ENCODE results near the gene PLB1.

DNA sequence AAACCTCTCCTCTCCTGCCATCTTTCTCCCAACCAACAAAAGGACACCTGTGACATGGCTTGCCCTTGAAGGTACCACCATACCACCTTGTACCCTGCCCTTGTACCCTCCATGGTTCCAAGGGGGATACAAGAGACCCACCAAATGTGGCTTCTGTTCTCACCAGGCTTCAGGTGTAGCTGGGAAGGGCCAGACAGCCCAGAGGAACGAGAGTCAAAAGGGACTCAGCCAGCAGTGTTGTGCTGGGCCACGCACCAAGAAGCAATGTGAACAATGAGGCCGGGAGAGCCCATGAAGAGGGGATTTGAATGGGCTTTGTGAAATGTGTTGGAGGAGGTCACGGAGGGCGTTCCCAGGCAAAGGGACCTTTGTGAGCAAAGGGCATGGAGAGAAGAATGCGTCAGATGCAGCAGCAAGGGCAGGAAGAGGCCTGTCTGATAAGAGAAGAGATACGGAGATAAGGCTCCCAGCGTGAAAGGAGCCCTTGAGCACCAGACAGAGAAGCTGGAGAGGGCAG lies 48.6 kb downstream of the PLB1 start:
- TF ChIP-seq FOXM1 (IDR thresholded peaks at IDR 0.05; ENCODE audit: borderline replicate concordance, low read depth): no peak
- no peak for TF ChIP-seq RAD21 (IDR thresholded peaks at IDR 0.05; ENCODE audit: low read depth)
- TF ChIP-seq EGR1 (IDR thresholded peaks at IDR 0.05): no peak
- TF ChIP-seq YY1 (IDR thresholded peaks at IDR 0.05; ENCODE audit: low read depth): no peak
- no peak for TF ChIP-seq EP300 (IDR thresholded peaks at IDR 0.05; ENCODE audit: borderline replicate concordance)
- TF ChIP-seq TEAD4 (IDR thresholded peaks at IDR 0.05): no peak
